Measurements from ENCODE around the gene ADAD1. TPM values are rescaled to one million over a fixed set of nuclear protein-coding genes. Genes with fewer than 3 reads are reported as not detected.
"Not testable (repeated sequence)": the region's sequence is repeated elsewhere in the genome, so short reads cannot be mapped to it uniquely, and the experiment has no call there.

The ADAD1 gene
- total and polyA plus RNA-seq, 3 donors from 2014 or later: 97.2 to 193 (median 154) TPM

DNA sequence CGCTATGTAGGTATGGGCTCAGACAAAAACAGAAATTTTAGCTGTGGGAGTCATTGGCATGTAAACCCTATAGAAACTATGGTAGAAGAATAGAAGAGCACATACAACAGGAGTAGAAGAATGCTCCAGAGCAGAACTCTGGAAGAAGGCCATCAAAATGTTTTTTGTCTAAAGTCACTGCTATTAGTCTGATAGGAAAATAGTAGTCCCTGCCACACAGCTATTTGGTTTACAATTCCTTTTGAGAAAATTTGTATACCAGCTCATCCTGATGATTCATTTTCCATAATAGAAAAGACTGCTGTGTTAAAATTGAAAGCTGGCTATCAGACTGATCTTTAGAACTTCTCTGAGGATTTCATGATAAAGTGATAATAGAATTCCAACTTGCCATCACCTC, 32.8 kb upstream of the ADAD1 start:
- Histone ChIP-seq H3K36me3 (ENCODE audit: low read depth, missing control alignments) (no peaks in the 10 kb centered on the region), H3K27ac (no peak overlapping the region), H3K9me3 (no peaks in the 10 kb centered on the region), H3K27me3 (no peaks in the 10 kb centered on the region), H3K4me1 (no peaks in the 10 kb centered on the region), H3K4me3 (no peak overlapping the region)
- TF ChIP-seq, protein P1, sequence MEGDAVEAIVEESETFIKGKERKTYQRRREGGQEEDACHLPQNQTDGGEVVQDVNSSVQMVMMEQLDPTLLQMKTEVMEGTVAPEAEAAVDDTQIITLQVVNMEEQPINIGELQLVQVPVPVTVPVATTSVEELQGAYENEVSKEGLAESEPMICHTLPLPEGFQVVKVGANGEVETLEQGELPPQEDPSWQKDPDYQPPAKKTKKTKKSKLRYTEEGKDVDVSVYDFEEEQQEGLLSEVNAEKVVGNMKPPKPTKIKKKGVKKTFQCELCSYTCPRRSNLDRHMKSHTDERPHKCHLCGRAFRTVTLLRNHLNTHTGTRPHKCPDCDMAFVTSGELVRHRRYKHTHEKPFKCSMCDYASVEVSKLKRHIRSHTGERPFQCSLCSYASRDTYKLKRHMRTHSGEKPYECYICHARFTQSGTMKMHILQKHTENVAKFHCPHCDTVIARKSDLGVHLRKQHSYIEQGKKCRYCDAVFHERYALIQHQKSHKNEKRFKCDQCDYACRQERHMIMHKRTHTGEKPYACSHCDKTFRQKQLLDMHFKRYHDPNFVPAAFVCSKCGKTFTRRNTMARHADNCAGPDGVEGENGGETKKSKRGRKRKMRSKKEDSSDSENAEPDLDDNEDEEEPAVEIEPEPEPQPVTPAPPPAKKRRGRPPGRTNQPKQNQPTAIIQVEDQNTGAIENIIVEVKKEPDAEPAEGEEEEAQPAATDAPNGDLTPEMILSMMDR (IDR thresholded peaks at IDR 0.05): no peak
- 95 to 100% methylated on average over 1 of the region's 1 CpG for WGBS, 2 donors
- intact Hi-C loops (cut with DNase I; ENCODE audit: low total_unique reads): no loop called here
- no peak for DNase-seq

- no peak for DNase-seq
- Histone ChIP-seq H3K4me3 (no peak overlapping the region), H3K4me1 (no peaks in the 10 kb centered on the region), H3K9me3 (no peaks in the 10 kb centered on the region), H3K36me3 (ENCODE audit: low read depth, missing control alignments) (no peaks in the 10 kb centered on the region), H3K27ac (no peak overlapping the region), H3K27me3 (no peaks in the 10 kb centered on the region)
- intact Hi-C loops (cut with DNase I; ENCODE audit: low total_unique reads): no loop called here
- TF ChIP-seq, protein P1 (IDR thresholded peaks at IDR 0.05): no peak
- no peak for TF ChIP-seq POLR2A (IDR thresholded peaks at IDR 0.05)
- 82 to 87% methylated on average over 5 of the region's 5 CpGs for WGBS, 2 donors
These were observed 32.3 kb upstream of the ADAD1 start for GRCh38 chr4:122346503-122346902.

GRCh38 chr4:122356317-122356808, 22.4 kb upstream of the ADAD1 start:
- Histone ChIP-seq H3K27ac (no peak overlapping the region), H3K4me1 (no peaks in the 10 kb centered on the region), H3K4me3 (no peak overlapping the region), H3K36me3 (ENCODE audit: low read depth, missing control alignments) (no peaks in the 10 kb centered on the region), H3K9me3 (no peaks in the 10 kb centered on the region), H3K27me3 (no peaks in the 10 kb centered on the region)
- DNase-seq: no peak
- intact Hi-C loops (cut with DNase I; ENCODE audit: low total_unique reads): no loop called here
- TF ChIP-seq, protein P1 (IDR thresholded peaks at IDR 0.05): no peak
- TF ChIP-seq POLR2A (IDR thresholded peaks at IDR 0.05): no peak

DNA sequence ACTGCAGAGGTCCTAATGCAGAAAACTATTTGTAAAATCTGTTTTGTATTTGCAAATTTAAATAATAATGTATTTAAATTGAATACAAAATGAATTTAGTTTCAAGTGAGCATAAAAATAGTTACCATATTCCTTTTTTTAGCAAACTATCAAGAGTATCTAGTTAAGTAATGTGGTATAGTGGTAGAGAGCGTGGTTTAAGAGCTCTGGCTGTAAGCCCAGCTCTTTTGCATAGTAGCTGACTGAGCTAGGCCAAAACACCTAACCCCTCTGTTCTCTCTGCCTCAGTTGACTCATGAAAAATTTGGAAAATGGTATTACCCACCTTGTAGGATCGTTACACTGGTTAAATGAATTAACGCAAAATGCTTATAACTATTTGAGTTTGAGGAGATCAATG, 18.1 kb upstream of the ADAD1 start:
- Histone ChIP-seq H3K9me3 (no peaks in the 10 kb centered on the region), H3K36me3 (ENCODE audit: low read depth, missing control alignments) (no peaks in the 10 kb centered on the region), H3K27me3 (no peaks in the 10 kb centered on the region), H3K4me3 (no peak overlapping the region), H3K27ac (no peak overlapping the region), H3K4me1 (no peaks in the 10 kb centered on the region)
- no peak for DNase-seq
- intact Hi-C loops (cut with DNase I; ENCODE audit: low total_unique reads): no loop called here
- WGBS, 2 donors: 96 to 99% methylated on average over 3 of the region's 3 CpGs
- TF ChIP-seq, protein P1 (IDR thresholded peaks at IDR 0.05): no peak
- TF ChIP-seq POLR2A (IDR thresholded peaks at IDR 0.05): no peak

DNA sequence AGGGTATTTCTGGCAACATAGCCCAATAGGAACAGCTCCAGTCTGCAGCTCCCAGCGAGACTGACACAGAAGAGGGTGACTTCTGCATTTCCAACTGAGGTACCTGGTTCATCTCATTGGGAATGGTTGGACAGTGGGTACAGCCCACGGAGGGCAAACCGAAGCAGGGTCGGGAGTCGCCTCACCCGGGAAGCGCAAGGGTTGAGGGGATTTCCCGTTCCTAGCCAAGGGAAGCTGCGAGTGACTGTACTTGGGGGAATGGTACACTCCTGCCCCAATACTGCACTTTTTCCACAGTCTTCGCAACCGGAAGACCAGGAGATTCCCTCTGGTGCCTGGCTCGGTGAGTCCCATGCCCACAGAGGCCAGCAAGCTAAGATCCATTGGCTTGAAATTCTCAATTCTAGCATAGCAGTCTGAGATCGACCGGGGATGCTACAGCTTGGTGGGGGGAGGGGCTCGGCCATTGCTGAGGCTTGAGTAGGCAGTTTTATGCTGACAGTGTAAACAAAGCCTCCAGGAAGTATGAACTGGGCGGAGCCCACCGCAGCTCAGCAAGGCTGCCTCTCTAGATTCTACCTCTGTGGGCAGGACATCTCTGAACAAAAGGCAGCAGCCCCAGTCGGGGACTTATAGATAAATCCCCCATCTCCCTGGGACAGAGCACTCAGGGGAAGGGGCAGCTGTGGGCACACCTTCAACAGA, 14.0 kb upstream of the ADAD1 start:
- no peak overlapping the region for H3K27ac ChIP-seq
- no peak overlapping the region for H3K4me3 ChIP-seq
- H3K4me1 ChIP-seq: no peaks in the 10 kb centered on the region
- no peak for DNase-seq
- WGBS, 2 donors: 70 to 88% methylated on average over 5 to 18 of the region's 18 CpGs
- no peaks in the 10 kb centered on the region for H3K36me3 ChIP-seq (ENCODE audit: low read depth, missing control alignments)
- H3K27me3 ChIP-seq: no peaks in the 10 kb centered on the region
- TF ChIP-seq, protein P1 (IDR thresholded peaks at IDR 0.05): no peak
- no peak for TF ChIP-seq POLR2A (IDR thresholded peaks at IDR 0.05)
- H3K9me3 ChIP-seq: no peaks in the 10 kb centered on the region
- intact Hi-C loops (cut with DNase I; ENCODE audit: low total_unique reads): no loop called here

DNA sequence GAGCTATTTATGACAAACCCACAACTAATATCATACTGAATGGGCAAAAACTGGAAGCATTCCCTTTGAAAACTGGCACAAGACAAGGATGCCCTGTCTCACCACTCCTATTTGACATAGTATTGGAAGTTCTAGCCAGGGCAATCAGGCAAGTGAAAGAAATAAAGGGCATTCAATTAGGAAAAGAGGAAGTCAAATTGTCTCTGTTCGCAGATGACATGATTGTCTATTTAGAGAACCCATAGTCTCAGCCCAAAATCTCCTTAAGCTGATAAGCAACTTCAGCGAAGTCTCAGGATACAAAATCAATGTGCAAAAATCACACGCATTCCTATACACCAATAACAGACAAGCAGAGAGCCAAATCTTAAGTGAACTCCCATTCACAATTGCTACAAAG, 10.0 kb upstream of the ADAD1 start:
- DNase-seq; H3K4me3 ChIP-seq; intact Hi-C loops (cut with DNase I; ENCODE audit: low total_unique reads); H3K4me1 ChIP-seq; H3K36me3 ChIP-seq (ENCODE audit: low read depth, missing control alignments); H3K27ac ChIP-seq; H3K9me3 ChIP-seq; H3K27me3 ChIP-seq: not testable (repeated sequence)
- WGBS, 2 donors: 65 to 69% methylated on average over 3 of the region's 3 CpGs
